A673 (cell line): ENCODE measurements around the gene MITF. TPM values are rescaled to one million over a fixed set of nuclear protein-coding genes. Genes with fewer than 3 reads are reported as not detected.

Experiments used
- BruUV-seq: library from RNA; stranded (reverse); fragments of 400-500 nt; replicated peaks from 2 replicates; lab custom pipeline; 2021; lab: Mats Ljungman, UMichigan
- CTCF ChIA-PET: fragments of 300-600 bp; sonication (Branson Sonifier 250); formaldehyde crosslinking; loops from one replicate; lab custom pipeline; 2022; ENCODE audit warnings: antibody characterized with exemption; lab: Charles Lee
- POLR2A ChIA-PET: fragments of 300-600 bp; sonication (Branson Sonifier 250); formaldehyde crosslinking; loops from one replicate; lab custom pipeline; 2022; ENCODE audit warnings: antibody characterized with exemption; ENCODE audit not compliant: low non-redundant PET; lab: Charles Lee
- DNase-seq: peaks from one replicate; pipeline ENCODE4 v3.0.0-alpha.2; 2015; ENCODE audit warnings: low spot score
- H3K27ac ChIP-seq: fragments of 200-600 bp; sonication (generic); 2 replicates; pipeline ENCODE4 v1.5.1; 2016; ENCODE audit warnings: mixed run types, low read depth, mild to moderate bottlenecking, mixed read lengths, antibody characterized with exemption, low read length; ENCODE audit not compliant: poor library complexity, severe bottlenecking
- H3K27me3 ChIP-seq: fragments of 200-600 bp; sonication (generic); replicated peaks from 2 replicates; pipeline ENCODE4 v1.6.1; 2017; ENCODE audit warnings: mixed run types, low read depth, mild to moderate bottlenecking, mixed read lengths, antibody characterized with exemption, low read length; ENCODE audit not compliant: insufficient read depth, poor library complexity
- H3K36me3 ChIP-seq: fragments of 200-600 bp; sonication (generic); 2 replicates; pipeline ENCODE4 v1.6.1; 2016; ENCODE audit warnings: mixed run types, mild to moderate bottlenecking, mixed read lengths, antibody characterized with exemption, low read length; ENCODE audit not compliant: insufficient read depth, poor library complexity, severe bottlenecking
- H3K4me1 ChIP-seq: fragments of 200-600 bp; sonication (generic); 2 replicates; pipeline ENCODE4 v1.6.1; 2017; ENCODE audit warnings: mixed run types, mild to moderate bottlenecking, mixed read lengths, antibody characterized with exemption, low read length; ENCODE audit not compliant: insufficient read depth, poor library complexity, severe bottlenecking
- H3K4me3 ChIP-seq: fragments of 200-600 bp; sonication (generic); 2 replicates; pipeline ENCODE4 v1.5.1; 2016; ENCODE audit warnings: low read depth, mixed run types, mild to moderate bottlenecking, mixed read lengths, low read length; ENCODE audit not compliant: poor library complexity, severe bottlenecking
- H3K9me3 ChIP-seq: fragments of 200-600 bp; sonication (generic); 2 replicates; pipeline ENCODE4 v1.6.1; 2016; ENCODE audit warnings: mixed run types, low read depth, mild to moderate bottlenecking, mixed read lengths, antibody characterized with exemption, low read length; ENCODE audit not compliant: poor library complexity, severe bottlenecking
- EZH2 ChIP-seq: fragments of 200-600 bp; sonication (generic); IDR thresholded peaks from 2 replicates; pipeline ENCODE4 v1.6.1; 2017; ENCODE audit warnings: borderline replicate concordance, low read depth, mild to moderate bottlenecking, mixed read lengths, antibody characterized with exemption, low read length; ENCODE audit not compliant: poor library complexity, severe bottlenecking
- intact Hi-C: fragments of 100-400 bp; cut with micrococcal nuclease; formaldehyde crosslinking; loops from one replicate; pipeline ENCODE4 v1.10.0; 2022; ENCODE audit not compliant: unreplicated experiment
- total RNA-seq: library from RNA; stranded (reverse); gene quantifications from 2 replicates; pipeline ENCODE4 v1.2.3, GENCODE V29; 2021
- TF ChIP-seq, protein P1 (sequence below): fragments of 300-800, 200-600 bp; sonication (generic); conservative IDR thresholded peaks from 2 replicates; pipeline ENCODE4 v1.5.1; 2017; ENCODE audit warnings: low read depth, mild to moderate bottlenecking, antibody characterized with exemption, low read length, moderate library complexity, mixed read lengths

The MITF gene
- total RNA-seq, 1 experiment from 2014 or later: 0.52 TPM

DNA sequence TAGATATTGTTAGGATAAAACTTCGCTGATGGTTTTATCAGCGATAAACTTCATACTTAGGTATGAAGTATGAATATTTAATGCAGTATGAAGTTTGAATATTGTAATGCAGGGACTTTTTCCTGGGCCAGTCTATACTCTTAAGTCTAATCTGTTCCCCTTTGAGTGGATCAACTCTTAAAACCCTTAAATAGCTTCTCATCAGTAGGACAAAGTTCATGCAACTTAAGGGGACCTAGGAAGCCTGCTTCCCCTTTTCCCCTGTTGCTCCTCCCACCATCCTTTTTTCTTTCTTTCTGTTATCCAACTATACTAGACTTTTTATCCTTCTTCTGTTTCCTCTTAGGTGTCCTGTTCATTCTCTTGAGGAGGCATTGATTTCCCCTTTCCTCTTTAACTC lies 78.7 kb downstream of the MITF start:
- no TSS peak for BruUV-seq
- TF ChIP-seq, protein P1, sequence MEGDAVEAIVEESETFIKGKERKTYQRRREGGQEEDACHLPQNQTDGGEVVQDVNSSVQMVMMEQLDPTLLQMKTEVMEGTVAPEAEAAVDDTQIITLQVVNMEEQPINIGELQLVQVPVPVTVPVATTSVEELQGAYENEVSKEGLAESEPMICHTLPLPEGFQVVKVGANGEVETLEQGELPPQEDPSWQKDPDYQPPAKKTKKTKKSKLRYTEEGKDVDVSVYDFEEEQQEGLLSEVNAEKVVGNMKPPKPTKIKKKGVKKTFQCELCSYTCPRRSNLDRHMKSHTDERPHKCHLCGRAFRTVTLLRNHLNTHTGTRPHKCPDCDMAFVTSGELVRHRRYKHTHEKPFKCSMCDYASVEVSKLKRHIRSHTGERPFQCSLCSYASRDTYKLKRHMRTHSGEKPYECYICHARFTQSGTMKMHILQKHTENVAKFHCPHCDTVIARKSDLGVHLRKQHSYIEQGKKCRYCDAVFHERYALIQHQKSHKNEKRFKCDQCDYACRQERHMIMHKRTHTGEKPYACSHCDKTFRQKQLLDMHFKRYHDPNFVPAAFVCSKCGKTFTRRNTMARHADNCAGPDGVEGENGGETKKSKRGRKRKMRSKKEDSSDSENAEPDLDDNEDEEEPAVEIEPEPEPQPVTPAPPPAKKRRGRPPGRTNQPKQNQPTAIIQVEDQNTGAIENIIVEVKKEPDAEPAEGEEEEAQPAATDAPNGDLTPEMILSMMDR: no peak
- no peak for TF ChIP-seq EZH2
- Histone ChIP-seq H3K27ac (no peak overlapping the region), H3K9me3 (no peaks in the 10 kb centered on the region), H3K4me3 (no peak overlapping the region), H3K36me3 (no peaks in the 10 kb centered on the region), H3K4me1 (no peaks in the 10 kb centered on the region), H3K27me3 (no peaks in the 10 kb centered on the region)
- intact Hi-C loops: no loop called here
- ChIA-PET CTCF (no interaction called here), POLR2A (no interaction called here)
- no peak for DNase-seq

DNA sequence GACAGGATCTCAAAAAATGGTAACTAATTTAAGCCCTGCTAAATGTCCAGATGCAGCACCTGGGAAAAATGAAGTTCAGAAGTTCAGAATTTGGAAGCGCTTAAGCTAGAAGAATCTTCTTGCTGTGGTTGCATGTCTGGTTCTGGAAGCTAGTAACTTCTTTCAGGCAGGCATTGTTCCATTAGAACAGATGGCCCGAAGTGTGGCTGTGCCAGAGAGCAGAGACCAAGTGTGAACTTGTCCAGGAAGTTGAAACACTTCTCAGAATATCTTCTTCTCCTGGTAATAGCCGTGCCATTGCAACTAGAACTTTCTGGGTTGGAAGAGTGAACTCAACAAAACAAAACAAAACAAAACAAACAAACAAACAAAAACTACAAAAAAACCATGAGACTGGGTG lies 80.0 kb downstream of the MITF start:
- intact Hi-C loops: no loop called here
- POLR2A ChIA-PET: no interaction called here
- Histone ChIP-seq H3K4me1 (no peaks in the 10 kb centered on the region), H3K27ac (no peak overlapping the region), H3K4me3 (no peak overlapping the region), H3K27me3 (no peaks in the 10 kb centered on the region), H3K9me3 (no peaks in the 10 kb centered on the region), H3K36me3 (no peaks in the 10 kb centered on the region)
- no TSS peak for BruUV-seq
- CTCF ChIA-PET: no interaction called here
- TF ChIP-seq EZH2: no peak
- TF ChIP-seq, protein P1: no peak
- DNase-seq: no peak

DNA sequence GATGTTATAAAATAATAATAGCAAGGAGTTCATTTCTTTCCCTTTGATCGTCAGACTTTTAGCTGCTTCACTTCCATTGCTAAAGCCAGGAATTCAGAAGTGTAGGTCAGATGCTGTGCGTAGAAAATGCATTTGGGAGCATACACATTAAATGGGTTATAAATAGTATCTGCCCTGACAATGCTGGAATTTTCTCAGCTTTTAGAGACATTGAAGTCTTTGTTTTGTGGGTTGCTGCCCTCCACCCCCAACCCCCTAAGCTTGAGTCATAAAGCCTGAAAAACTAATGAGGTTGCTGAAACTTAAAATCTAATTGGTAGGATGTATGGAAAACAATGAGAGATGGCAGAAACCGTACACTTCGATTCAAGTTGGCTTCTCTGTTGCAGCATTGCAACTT lies 81.9 kb downstream of the MITF start:
- Histone ChIP-seq H3K4me3 (no peak overlapping the region), H3K4me1 (no peaks in the 10 kb centered on the region), H3K36me3 (no peaks in the 10 kb centered on the region), H3K27ac (no peak overlapping the region), H3K27me3 (no peaks in the 10 kb centered on the region), H3K9me3 (no peaks in the 10 kb centered on the region)
- BruUV-seq: no TSS peak
- intact Hi-C loops: no loop called here
- DNase-seq: no peak
- TF ChIP-seq EZH2: no peak
- TF ChIP-seq, protein P1: no peak
- ChIA-PET CTCF (no interaction called here), POLR2A (no interaction called here)
